Adrenal gland (tissue), 5 donors: ENCODE results near the gene ZNF621.

Experiments
- POLR2A ChIP-seq, 2 donors: fragments of 450-650 bp; IDR thresholded peaks; one replicate each; pipeline ENCODE4 v1.6.1; 2017; ENCODE audit warnings: antibody characterized with exemption in 2 of 2, mild to moderate bottlenecking in 2 of 2, moderate library complexity in 1 of 2
- TF ChIP-seq, protein P1 (sequence below), 6 experiments: fragments of 450-650 bp in 4 of 6; fragments of 200-600 bp in 2 of 6; sonication (generic) in 1 of 6; IDR thresholded peaks; 1 replicate in 5 of 6; 2 replicates in 1 of 6; pipeline versions ENCODE4 v1.5.1 to v1.8.0; 2016 to 2021; ENCODE audit warnings: antibody characterized with exemption in 6 of 6, mild to moderate bottlenecking in 2 of 6, moderate library complexity in 1 of 6
- donor health status: DM: no; HTN: no; CAD: no.

DNA sequence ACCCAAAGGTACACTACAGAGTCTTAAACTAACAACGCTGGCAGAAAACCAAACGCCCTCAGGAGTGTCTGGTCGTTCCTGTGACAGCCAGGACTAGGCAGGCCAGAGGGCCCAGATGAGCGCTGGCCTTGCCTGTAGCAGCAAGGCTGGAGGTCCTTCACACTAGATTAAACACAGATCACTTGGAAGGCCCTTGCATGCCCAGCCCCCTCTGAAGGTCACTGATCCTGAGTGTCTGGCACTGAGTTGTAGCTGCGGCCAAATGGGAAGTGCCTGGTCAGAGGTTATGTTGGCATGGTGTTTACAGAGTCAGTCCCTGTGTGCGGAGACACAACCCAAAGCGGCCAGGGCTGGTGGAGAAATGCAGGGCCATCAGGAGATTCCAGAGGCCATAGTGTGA, 58.9 kb downstream of the ZNF621 start:
- TF ChIP-seq POLR2A (IDR thresholded peaks at IDR 0.05), result no peak
- TF ChIP-seq, protein P1, sequence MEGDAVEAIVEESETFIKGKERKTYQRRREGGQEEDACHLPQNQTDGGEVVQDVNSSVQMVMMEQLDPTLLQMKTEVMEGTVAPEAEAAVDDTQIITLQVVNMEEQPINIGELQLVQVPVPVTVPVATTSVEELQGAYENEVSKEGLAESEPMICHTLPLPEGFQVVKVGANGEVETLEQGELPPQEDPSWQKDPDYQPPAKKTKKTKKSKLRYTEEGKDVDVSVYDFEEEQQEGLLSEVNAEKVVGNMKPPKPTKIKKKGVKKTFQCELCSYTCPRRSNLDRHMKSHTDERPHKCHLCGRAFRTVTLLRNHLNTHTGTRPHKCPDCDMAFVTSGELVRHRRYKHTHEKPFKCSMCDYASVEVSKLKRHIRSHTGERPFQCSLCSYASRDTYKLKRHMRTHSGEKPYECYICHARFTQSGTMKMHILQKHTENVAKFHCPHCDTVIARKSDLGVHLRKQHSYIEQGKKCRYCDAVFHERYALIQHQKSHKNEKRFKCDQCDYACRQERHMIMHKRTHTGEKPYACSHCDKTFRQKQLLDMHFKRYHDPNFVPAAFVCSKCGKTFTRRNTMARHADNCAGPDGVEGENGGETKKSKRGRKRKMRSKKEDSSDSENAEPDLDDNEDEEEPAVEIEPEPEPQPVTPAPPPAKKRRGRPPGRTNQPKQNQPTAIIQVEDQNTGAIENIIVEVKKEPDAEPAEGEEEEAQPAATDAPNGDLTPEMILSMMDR (IDR thresholded peaks at IDR 0.05), result no peak
